ENCODE data around the gene HLA-DRA. TPM values are rescaled to one million over a fixed set of nuclear protein-coding genes. Genes with fewer than 3 reads are reported as not detected.

HLA-DRA gene
- total and polyA plus RNA-seq, 3 donors from 2014 or later = 23.4 to 626 (median 50.2) TPM

DNA sequence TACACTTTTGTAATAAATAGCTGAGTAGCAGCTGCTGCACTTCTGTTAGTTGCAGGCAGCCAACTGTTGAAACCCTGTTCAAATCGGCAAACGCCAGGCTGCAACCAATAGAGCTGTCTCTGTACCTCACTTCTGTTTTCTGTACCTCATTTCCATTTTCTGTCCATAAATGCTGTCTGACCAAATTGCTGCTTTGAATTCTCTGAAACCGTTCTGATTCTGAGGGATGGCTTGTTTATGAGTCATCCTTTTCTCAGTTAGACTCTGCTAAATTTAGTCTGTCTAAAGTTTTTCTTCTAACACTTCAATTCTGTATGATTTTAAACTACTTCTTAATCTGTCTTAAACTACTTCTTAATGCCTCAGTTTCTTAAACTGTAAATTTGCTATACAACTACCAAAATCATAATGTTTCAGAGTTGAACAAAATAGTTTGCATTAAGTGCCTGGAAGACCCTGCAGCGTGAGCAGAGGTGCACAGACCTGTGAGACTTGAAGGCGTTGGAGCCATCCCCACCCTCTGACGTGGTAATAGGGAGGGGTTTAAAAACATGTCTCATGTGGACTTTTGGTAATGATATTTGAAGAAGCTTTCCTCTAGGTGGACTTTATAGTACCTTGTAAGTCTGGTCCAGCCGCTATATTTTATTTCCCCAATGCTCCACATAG, 42.3 kb upstream of the HLA-DRA start:
- intact Hi-C loops (cut with DNase I; ENCODE audit: low total_unique reads) = no loop called here
- no peaks in the 10 kb centered on the region for H3K36me3 ChIP-seq (ENCODE audit: low read depth, missing control alignments)
- no peak overlapping the region for H3K4me3 ChIP-seq
- H3K4me1 ChIP-seq = no peaks in the 10 kb centered on the region
- H3K27me3 ChIP-seq = no peaks in the 10 kb centered on the region
- no peaks in the 10 kb centered on the region for H3K9me3 ChIP-seq
- TF ChIP-seq, protein P1, sequence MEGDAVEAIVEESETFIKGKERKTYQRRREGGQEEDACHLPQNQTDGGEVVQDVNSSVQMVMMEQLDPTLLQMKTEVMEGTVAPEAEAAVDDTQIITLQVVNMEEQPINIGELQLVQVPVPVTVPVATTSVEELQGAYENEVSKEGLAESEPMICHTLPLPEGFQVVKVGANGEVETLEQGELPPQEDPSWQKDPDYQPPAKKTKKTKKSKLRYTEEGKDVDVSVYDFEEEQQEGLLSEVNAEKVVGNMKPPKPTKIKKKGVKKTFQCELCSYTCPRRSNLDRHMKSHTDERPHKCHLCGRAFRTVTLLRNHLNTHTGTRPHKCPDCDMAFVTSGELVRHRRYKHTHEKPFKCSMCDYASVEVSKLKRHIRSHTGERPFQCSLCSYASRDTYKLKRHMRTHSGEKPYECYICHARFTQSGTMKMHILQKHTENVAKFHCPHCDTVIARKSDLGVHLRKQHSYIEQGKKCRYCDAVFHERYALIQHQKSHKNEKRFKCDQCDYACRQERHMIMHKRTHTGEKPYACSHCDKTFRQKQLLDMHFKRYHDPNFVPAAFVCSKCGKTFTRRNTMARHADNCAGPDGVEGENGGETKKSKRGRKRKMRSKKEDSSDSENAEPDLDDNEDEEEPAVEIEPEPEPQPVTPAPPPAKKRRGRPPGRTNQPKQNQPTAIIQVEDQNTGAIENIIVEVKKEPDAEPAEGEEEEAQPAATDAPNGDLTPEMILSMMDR (IDR thresholded peaks at IDR 0.05) = no peak
- no peak for TF ChIP-seq POLR2A (IDR thresholded peaks at IDR 0.05)
- DNase-seq = no peak
- no peak overlapping the region for H3K27ac ChIP-seq
- WGBS, 2 donors = 88 to 90% methylated on average over 7 of the region's 7 CpGs

DNA sequence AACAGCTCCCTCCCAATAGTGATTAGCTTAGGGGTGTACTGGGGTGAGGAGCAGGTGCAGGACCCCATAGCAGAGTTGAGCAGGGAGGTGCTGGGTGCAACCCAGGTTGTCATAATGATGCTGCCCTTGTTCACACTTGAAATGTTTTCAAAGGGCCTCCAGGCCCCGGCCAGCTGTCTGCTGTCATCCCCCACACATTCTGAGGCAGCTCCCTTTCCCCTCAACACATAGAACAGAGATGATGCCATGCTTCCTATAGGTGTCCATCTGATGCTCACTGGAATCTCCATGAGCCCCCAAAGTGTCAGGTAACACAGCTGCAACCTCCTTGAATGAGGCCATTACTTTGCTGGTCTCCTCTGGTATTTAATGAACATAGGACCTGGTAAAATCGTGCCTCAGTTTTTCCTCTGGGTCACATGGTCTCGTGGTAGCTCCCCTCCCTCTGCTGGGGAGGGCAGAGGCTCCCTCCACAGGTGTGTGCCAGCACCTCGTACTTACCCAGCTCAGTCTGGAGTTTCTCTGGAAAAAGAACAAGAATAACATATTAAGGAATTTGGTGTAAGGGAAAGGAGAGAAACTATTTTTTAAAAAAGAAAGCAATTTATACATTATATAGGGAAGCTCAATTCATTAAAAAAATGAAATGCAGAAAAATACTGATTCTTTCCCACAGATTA, 38.3 kb upstream of the HLA-DRA start:
- no peak overlapping the region for H3K27ac ChIP-seq
- no peak for TF ChIP-seq POLR2A (IDR thresholded peaks at IDR 0.05)
- TF ChIP-seq, protein P1 (IDR thresholded peaks at IDR 0.05) = no peak
- H3K4me1 ChIP-seq = no peaks in the 10 kb centered on the region
- 26 to 43% methylated on average over 4 of the region's 4 CpGs for WGBS, 2 donors
- H3K4me3 ChIP-seq = no peak overlapping the region
- H3K27me3 ChIP-seq = no peaks in the 10 kb centered on the region
- H3K9me3 ChIP-seq = no peaks in the 10 kb centered on the region
- intact Hi-C loops (cut with DNase I; ENCODE audit: low total_unique reads) = no loop called here
- no peaks in the 10 kb centered on the region for H3K36me3 ChIP-seq (ENCODE audit: low read depth, missing control alignments)
- no peak for DNase-seq

DNA sequence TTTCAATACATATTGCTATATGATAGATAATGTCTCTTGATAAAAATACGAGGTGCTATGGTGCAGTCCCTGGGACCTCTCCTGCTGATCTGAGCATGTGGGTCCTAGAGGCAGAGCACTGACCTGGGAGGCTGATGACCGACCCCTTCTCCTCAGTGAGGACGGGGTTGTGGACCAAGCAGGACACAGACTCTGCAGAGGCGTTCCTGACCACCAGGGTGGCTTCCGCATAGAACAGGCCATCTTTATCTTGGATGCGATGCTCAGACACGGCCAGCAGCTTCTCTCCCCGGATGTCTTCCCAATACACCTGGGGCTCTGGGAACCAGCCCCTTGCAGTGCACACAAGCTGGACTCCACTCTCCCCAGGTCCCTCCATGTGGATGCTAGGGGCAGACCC, 36.9 kb upstream of the HLA-DRA start:
- no peaks in the 10 kb centered on the region for H3K27me3 ChIP-seq
- no peaks in the 10 kb centered on the region for H3K4me1 ChIP-seq
- DNase-seq = no peak
- intact Hi-C loops (cut with DNase I; ENCODE audit: low total_unique reads) = no loop called here
- H3K4me3 ChIP-seq = no peak overlapping the region
- H3K27ac ChIP-seq = no peak overlapping the region
- no peaks in the 10 kb centered on the region for H3K36me3 ChIP-seq (ENCODE audit: low read depth, missing control alignments)
- TF ChIP-seq, protein P1 (IDR thresholded peaks at IDR 0.05) = no peak
- TF ChIP-seq POLR2A (IDR thresholded peaks at IDR 0.05) = no peak
- 78 to 89% methylated on average over 2 to 8 of the region's 8 CpGs for WGBS, 2 donors
- no peaks in the 10 kb centered on the region for H3K9me3 ChIP-seq

DNA sequence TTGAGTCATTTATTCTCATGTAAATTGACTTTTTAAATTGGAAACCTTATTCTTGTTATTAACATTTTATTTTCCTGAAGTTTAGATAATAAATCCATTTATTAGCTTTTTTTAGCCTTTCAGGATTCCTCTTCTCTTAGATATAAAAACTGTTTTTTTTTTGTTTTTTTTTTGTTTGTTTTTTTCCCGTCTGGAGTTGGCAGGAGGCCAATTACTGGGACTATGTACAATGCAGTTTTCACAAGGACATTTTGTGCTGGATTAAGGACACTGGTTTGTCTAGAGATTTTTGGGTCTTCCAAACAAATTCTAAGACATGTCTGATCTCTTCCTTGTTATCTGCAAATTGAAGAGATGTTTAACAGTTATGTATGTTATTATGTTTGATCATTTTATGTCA, 34.0 kb upstream of the HLA-DRA start:
- Histone ChIP-seq H3K9me3 (no peaks in the 10 kb centered on the region), H3K36me3 (ENCODE audit: low read depth, missing control alignments) (no peaks in the 10 kb centered on the region), H3K4me3 (no peak overlapping the region), H3K27ac (no peak overlapping the region), H3K27me3 (no peaks in the 10 kb centered on the region), H3K4me1 (no peaks in the 10 kb centered on the region)
- intact Hi-C loops (cut with DNase I; ENCODE audit: low total_unique reads) = no loop called here
- WGBS, 2 donors = 29 to 37% methylated on average over 1 of the region's 1 CpG
- TF ChIP-seq, protein P1 (IDR thresholded peaks at IDR 0.05) = no peak
- DNase-seq = no peak

DNA sequence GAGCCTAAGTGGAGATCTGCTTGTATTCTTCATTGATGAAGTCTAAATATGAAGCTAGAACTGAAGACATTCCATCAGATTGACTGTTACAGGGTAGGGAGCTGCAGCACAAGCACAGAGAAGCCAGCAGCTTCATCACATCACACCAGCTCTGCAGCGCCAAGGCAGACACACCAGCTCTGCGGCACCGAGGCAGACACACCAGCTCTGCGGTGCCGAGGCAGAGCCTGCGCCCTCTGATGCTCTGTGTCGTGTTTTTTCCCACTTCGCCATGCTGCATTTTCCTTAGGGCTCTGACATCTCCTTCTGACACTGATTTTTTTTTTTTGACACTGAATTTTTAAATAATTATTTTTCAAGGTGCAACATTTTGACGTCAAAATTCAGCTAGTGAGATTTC, 33.5 kb upstream of the HLA-DRA start:
- H3K36me3 ChIP-seq (ENCODE audit: low read depth, missing control alignments) = no peaks in the 10 kb centered on the region
- H3K4me3 ChIP-seq = no peak overlapping the region
- intact Hi-C loops (cut with DNase I; ENCODE audit: low total_unique reads) = no loop called here
- no peaks in the 10 kb centered on the region for H3K27me3 ChIP-seq
- H3K9me3 ChIP-seq = no peaks in the 10 kb centered on the region
- H3K27ac ChIP-seq = no peak overlapping the region
- DNase-seq = no peak
- 83 to 86% methylated on average over 9 of the region's 9 CpGs for WGBS, 2 donors
- TF ChIP-seq, protein P1 (IDR thresholded peaks at IDR 0.05) = no peak
- no peak for TF ChIP-seq POLR2A (IDR thresholded peaks at IDR 0.05)
- H3K4me1 ChIP-seq = no peaks in the 10 kb centered on the region

Data from testis (tissue), 3 donors.